Suppressor macrophage (primary cell): Measurements from ENCODE around the gene FNDC5.
A peak's percentile ranks its signal among the peaks of the same experiment; 100 is the strongest.

ENCODE experiments used
- DNase-seq, 4 experiments: peaks; one replicate each; pipeline ENCODE4 v3.0.0-alpha.2; 2020 to 2022

The FNDC5 gene

DNA sequence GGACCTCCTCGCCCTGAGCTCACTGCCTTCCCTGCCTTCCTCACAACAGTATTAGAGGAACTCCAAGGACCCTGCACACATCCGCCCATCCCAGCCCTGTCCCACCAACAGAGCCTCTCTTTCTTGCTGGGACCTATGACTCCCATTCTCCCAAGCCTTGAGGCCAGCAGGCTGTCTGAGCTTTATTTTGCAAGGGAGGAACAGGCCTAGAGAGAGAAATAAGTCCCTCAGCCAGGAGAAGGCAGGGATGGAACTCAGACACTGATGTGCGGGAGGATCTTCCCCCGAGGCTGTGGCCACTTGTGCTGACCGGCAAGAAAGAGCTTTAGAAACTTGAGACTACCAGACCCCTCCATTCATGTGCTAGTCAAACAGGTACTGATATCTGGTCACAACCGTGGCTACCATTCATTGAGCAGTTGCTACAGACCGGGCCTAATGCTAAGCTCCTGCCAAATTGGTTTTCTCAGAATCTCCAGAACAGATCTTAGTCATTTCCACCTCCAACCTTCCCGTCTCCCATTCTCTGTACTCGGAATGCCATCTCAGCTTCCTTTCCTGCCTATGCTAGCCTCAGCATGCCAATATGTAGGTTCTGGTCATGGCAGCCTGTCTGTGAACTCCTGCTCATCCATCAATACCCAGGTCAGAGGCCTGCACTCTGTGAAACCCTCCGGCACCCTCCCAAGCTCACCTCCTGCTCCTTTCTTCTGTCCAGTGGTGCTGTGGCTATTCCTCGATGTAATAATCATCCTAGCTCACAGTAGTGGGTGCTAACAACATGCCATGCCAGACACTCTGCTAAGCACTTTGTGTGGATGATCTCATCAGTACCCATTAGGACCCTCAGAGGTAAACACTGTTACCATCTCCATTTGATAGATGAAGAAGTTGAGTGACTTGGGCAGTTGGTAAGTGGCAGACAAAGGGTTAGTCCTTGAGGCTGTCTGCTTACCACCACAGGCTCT, 26.7 kb upstream of the FNDC5 start:
- no peak for DNase-seq

DNA sequence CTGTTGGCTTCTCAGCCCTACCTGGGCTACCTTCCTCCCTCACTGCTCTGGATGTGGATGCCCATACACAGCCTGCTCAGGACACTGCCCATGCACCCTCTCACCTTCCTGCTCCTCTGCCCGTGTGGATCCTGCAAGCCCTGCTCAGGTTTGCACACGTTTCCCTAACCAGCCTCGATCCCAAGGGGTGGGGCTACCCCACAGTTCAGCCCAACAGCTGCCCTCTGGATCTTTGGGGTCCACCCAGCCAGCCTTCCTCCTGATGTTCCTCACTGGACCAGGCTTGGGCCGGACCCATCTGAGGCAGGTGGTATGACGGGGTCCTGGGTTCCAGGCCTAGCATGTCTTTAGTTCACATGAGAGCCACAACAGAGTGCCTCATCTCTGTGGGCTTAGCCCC, 25.7 kb upstream of the FNDC5 start:
- no peak for DNase-seq

DNA sequence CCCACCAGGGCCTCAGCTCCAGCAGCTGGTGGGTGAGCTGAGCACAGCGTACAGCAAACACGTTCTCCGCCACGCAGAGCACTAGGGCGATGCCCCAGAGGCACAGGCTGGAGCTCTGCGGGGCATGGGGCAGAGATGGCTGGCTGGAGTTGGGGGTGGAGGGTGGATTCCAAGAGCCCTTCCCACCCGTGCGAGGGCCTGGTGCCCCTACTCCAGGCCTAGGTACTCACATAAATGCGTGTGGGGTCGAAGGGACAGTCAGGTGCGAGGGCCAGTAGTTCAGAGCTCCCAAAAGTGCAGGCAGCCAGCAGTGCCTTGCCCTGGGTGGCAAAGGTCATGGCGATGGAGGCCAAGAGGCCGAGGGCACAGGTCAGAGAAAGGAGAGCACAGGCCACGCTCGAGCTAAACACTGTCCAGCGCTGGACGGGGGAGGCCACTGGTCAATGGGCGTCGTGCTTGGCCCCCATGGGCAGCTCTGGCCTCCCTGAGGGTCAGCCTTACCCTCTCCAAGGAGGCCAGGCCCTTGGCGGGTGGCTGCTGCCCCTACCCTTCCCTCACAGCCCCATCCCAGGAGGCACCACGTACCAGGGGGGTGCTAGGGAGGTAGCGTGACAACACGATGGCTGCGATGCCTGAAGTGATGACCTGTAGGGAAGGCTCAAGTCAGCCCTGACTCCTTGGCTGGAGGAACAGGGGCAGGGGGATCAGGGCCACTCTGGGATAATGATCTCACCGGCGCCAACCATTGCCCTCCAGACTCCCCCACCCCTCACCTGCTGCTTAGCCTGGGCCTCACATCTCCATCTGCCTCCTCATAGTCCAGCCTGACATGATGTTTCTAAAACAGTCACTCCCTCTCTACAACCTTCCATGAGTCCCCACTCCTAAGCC, 24.9 kb upstream of the FNDC5 start:
- DNase-seq, result no peak

DNA sequence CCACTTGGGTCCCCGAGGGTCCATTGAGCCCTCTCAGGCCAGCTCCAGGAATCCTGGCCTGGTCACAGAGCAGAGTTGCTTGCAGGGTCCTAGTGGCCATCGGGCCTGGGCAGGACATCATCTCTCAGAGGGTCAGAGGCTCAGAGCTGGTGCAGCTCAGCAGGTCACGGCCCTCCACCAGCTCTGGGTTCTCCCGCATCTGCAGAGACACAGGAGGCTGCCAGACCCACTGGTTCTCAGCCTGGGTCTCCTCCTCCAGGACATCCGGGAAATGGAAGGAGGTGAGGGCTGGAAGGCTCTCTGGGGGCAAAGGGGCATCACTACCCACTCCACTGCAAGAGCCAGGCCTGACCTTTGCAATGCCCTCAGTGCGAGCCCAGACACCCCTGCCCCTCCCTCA, 24.0 kb upstream of the FNDC5 start:
- DNase-seq, result no peak

DNA sequence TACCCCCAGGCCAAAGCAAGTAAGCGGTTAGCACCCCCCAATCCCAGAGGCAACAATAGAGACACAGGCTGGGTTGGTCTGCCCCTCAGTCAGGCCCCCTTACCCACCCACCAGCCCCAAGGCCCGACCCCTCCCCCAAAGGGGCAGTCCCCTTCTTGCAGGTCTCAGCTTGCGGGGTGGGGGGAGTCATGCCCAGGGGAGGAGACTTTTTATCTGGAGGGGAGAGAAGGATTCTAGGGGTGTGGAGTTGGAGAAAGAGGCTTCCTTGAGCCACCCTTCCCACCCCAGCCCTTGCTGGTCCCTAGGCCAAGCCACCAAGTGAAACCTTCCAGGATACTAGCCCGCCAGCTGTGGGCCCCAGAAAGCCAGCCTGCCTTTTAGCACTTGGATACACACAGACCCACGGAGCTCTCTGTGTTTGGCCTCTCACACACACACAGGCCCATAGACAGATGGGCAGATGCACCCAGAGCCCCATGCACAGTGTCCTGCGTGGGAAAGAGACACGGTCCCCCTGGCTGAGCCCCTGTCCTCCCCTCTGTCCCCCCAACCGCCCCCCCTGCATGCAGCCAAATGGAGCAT, 23.4 kb upstream of the FNDC5 start:
- no peak for DNase-seq

DNA sequence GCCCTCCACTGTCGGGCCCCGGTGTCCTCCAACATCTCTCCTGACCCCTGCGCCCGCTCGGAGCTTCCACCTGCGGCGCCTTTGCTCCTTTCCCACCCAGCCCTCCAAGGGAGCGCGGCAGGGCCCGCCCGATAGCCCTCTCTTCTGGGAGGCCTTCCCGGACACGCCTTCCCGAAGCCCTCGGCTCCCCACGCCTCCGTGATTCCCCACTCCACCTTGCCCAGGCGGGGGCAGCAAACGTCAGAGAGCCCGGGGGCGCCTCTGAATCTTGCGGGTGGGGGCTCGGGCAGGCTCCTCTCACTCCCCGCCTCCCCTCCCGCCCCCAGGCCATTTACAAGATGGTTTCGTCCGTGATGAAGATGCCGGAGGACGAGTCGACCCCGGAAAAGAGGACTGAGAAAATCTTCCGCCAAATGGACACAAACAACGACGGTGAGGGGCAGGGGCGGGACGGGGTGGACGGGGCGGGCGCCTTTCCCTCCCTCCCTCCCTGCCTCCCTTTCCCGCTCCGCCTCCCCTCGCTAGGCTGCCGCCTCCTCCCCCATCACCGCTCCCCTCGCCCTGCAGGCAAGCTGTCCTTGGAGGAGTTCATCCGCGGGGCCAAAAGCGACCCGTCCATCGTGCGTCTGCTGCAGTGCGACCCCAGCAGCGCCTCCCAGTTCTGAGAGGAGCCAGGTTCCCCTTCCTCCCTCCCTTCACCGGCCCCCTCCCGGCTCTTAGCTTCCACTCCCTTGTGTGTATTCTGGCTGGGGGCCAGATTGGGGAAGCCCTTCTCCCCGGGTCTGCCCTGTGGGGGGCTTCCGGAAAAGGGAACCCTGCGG, 22.7 kb upstream of the FNDC5 start:
- DNase-seq, result peak in 2 of 4 experiments; percentile 12 to 26

DNA sequence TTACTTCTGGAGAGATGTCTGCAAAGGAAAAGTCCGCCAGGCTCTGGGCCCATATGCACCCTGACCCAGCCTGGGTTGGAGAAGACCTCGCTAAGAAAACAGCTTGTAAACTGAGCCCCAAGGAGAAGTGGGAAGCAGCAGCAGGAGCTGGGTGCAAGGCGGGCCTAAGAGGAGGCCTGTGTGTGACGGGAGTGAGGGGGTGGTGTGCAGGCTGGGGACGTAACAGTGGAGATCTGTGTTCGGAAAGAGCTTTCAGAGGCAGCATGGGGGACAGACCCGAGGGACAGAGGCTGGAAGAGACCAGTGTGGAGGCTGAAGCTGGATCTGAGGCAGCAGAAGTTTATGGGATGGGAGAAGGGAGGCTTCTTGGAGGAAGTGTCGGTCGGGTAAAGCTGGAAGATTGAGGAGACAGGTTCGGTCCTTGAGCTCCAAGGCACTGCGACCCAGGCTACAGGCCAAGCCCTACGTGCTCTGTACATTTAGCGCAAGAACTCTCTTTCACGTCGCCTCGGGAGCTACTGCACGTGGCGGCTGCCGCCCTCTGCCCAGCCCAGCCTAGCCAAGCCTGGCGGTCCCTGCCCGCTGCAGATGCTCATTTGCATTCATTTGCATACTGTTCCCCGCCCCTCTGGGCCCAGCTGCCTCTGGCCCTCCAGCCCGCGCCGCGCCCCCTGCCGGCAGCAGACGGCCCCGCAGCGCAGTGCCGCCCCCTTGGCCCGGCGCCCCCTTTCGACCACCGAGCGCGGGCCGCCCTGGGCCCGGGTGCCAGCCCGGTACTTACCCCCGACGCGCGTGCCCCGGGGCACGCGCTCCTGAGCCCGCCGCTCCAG, 21.9 kb upstream of the FNDC5 start:
- DNase-seq, result peak in 2 of 4 experiments; percentile 16 to 33

DNA sequence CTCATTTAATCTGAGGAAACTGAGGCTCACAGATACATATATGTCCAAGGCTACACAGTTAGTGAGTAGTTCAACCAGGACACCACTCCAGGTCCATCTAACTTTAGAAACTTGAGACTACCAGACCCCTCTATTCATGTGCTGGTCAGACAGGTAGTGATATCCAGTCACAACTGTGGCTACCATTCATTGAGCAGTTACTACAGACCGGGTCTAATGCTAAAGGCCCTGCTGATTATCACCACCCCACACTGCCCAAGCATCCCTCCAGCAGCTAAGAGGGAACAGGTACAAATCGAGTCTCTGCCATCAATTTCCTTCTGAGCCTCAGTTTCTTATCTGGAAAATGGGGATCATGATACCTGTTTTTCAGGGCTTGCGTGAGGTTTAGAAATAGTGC, 20.9 kb upstream of the FNDC5 start:
- DNase-seq, result no peak

DNA sequence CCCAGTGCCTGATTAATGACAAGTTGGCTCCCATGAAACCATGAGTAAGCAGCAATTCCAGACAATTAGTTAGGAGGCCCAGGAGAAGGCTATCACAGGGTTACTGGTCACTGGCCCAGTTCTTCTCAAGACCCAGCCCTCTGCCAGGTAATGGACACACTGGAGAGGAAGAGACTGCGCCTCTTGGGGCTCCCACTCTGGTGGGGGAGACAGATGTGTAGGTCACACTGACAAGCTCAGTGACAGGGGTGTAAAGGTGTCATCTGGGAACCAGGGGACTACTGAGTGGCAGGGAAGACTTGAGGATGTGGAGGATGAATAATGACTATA, 20.5 kb upstream of the FNDC5 start:
- DNase-seq, result no peak

DNA sequence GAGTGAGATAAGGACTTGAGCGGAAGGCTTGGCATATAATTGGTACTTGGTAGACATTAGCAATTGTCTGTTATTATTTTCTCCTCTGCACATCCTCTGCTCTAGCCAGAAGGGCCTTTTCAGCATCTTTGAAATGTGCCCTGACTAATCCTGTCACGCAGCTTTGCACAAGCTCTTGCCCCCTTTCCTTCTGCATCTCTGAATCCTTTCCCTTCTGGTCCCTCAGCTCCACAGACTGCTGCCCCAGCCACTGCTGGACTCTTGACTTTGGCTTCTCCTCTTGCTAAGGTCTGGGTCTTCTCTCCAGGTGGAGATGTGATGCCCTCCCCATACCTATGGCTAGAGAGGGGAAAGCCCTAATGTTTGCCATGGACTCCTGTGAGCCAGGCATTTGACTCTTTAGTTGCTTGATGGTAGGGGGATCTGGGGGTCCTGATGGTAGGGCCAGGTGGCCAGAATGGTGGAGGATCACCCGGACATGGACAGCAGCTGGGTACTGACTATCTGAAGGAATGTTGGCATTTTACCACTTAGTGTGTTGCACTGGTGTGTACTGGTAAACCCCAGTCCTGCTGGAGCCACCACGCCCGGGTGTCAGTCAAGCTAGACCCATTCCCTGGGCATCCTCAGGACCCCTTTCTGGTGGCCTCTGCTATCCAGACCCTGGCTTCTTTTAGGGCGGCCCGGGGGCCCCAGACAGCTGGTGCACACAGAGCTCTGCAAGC, 20.0 kb upstream of the FNDC5 start:
- DNase-seq, result no peak

DNA sequence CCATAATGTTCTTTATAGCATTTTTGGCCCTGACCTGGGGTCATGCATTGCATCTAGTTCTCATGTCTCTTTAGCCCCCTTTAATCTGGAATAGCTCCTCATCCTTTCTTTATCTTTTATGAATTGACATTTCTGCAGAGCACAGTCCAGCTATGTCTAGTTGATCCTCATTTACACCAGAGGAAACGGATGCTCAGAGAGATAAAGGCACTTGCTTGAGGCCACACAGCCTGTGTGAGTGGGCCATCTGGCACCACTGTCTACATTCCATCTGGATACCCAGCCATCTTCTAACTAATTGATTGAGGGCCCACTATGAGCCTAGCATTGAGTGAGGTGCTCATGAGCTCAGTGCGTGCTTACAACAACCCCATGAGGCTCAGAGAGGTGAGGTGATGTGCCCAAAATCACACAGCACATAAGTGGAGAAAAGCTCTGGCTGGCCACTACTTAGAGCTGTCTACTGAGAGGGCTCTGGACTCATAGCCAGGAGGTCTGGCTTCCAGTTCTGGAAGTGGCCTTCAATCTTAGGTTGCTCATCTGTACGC, 19.1 kb upstream of the FNDC5 start:
- DNase-seq, result no peak

DNA sequence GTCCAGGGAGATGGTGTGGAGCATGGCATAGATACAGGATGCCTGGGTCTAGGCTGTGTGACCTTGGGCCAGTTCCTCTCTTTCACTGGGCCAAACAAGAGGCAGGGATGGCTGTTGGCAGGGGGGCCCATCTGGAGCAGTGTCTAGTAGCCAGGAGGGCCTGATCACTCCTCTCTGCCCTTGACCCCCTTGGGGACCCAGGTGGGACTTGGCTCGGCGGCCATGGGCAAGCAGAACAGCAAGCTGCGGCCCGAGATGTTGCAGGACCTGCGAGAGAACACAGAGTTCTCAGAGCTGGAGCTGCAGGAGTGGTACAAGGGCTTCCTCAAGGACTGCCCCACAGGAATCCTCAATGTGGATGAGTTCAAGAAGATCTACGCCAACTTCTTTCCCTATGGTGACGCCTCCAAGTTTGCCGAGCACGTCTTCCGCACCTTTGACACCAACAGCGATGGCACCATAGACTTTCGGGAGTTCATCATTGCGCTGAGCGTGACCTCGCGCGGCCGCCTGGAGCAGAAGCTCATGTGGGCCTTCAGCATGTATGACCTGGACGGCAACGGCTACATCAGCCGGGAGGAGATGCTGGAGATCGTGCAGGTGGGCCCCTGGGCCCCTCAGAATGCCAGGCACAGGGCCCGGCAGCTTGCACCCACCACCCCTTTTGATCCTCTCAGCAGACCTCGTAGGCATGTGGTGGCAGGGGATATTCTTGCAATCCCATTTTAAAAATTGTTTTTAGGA, 18.1 kb upstream of the FNDC5 start:
- no peak for DNase-seq

DNA sequence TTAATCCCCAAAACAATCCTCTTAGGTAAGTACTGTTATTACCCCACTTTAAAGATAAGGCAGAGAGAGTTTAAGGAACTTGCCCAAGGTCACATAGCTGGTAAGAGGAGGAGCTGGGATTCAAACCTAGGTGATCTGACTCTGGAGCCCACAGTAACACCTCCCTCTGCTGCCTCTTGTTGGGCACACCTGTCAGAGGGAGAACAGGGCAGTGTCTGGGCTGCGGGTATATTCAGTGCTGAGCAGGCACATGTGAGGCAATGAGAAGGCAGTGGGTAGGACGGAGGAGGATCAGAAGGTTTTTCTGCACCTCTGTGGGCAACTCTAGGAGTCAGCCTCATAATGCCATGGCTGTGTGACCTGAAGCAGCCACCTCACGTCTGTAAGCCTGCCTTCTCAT, 17.4 kb upstream of the FNDC5 start:
- no peak for DNase-seq

DNA sequence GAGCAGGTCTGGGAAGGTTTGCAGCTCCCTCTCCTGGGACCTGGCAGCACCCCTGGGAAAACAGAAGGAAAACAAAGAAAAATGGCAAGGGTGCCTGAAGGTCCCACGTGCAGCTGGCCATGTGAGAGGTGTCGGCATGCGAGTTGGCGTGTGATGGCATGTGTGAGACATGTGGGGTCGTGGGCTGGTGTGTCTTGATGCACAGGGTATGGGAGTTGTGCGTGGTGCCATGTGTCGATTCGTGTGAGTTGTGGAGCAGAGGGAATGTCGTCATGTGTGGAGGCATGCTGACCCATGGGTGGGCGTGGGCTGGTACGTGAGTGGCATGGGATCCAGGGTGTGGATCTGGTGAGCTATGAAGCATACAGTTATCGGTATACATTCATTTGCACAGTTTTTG, 16.9 kb upstream of the FNDC5 start:
- DNase-seq, result no peak

DNA sequence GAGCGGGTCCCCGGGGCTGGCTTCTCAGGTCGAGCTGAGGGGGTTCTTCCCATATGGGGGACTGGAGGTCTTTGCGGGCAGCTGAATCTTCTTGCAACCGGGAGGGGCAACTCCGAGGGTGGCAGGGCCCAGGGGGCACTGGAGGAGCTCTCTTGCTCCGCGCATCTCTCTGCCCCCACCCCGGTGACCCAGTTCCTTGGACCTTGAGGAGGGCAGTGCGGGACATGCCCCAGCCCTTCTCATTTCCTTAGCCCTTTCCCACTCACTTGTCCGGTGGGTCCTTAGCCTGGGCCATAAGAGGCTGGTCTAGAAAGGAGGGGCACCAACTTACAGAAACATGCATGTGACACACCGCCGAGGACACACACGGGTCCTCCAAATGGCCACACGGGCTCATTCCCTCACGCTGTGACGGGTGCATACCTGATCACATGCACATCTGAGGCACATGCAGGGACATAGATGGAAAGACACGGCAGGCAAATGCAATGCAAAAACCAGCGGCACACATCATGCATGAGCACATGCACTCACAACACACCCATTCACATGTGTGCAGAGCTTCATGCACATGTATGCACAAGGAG, 16.2 kb upstream of the FNDC5 start:
- no peak for DNase-seq

DNA sequence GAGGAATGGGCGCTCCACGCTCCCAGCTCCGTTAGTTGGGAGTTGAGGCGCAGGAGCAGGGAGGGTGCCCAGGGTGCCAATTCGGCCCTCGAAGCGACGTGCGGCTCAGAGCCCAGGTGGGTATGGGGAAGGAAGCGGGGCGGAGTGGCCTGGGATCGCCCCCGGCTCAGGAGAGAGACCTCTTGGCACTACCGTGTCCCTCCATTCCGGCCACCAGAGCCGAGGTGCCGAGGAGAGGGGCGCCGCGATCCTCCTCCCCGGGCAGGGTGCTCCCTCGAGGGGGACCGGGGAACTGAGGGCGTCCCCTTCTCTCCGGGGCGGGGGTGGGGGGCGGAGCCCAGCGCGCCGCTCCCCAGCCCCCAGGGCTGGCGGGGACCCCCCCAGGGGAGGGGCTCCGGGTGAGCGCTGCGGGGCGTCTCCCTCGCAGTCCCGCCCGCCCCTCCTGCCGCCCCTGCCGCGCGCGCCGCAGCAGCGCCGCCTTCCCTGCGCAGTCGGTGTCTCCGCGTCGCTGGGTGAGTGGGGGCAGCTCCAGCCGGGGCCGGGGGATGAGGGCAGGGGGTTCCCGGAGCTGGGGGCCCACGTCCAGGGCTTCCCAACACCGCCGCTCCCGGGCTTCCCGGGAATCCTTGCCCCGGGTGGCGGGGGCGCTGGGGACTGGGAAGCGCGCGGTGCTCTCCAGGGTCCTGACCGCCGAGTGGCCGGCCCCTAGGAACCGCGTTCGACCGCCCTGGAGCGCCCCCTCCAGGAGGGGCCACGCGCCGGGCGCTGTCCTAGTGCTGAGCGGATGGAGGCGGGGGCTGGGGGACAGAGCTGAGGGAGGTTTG, 15.5 kb upstream of the FNDC5 start, which contains the start of gene HPCA:
TSS of gene HPCA (plus strand) at position 488 of the 824 bp plus-strand sequence. CDS start 2,408 bp downstream, outside the sequence.
- peak; percentile 58 to 87 (median 68) for DNase-seq

DNA sequence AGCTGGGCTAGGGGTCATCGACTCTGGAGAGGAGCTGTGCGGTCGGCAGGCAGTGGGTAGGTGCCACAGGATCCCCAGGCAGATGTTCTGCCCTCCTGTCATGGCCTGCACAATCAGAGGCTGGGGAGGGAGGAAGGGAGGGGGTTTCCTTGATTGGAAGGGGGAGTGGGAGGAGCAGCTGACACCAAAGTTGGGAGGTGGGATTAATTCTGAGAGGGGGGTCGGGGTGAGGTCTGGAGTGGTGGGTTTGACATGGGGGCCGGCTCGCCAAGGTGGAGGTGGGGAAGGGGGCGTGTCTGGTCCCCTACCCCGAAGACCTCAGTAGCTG, 14.9 kb upstream of the FNDC5 start:
- no peak for DNase-seq

DNA sequence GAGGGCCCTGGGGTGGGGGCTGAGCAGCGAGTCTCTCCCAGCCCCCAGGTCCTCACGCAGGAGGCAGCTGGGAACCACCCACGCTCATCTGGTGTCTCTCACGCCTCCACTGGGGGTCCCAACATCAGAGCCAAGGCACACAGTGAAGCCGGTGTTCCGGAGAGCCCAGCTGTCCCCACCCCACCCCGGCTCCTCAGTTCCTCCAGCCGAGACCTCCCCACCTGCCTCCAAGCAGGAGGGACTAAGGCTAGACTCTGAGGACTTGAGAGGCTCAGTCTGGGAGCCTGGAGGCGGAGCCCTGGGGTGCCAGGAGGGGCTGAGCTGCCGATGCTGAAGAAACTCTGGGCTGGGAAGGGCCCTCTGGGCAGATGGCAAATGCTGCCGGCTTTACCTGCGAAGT, 14.0 kb upstream of the FNDC5 start:
- no peak for DNase-seq

DNA sequence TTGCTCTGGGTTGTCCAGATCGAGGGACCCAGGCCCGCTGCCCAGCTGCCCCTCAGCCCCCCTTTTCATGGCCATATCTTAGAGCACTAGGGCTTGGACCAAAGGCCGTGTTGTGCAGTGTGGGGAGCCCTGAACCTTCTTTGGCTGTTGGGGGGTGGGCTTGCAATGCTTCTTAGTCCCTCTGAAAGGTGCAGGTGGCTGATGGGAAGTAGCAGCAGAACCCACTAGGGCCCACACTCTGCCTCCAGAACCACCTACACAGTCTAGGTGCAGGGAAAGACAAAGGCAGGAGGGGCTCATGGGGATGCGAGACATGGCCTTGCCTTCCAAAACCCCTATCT, 13.3 kb upstream of the FNDC5 start:
- DNase-seq, result no peak
